ENCODE measurements around the gene FOXO3B.
"Not testable (repeated sequence)": the region's sequence is repeated elsewhere in the genome, so short reads cannot be mapped to it uniquely, and the experiment has no call there.

Gene FOXO3B

GRCh38 chr17:18681767-18682571 lies at the start of gene FOXO3B:
Gene FOXO3B, minus strand, starts transcription at chr17:18682314. Its CDS starts 663 bp downstream, at chr17:18681651.
- DNase-seq: peak; percentile 98

- not testable (repeated sequence) for DNase-seq
Measured at GRCh38 chr17:18723509-18723908, 41.4 kb upstream of the FOXO3B start.

- DNase-seq: not testable (repeated sequence)
Measured at GRCh38 chr17:18722612-18723011, 40.5 kb upstream of the FOXO3B start.

- not testable (repeated sequence) for DNase-seq
Measured at GRCh38 chr17:18721775-18722547, 39.8 kb upstream of the FOXO3B start.

GRCh38 chr17:18719428-18720110 lies 37.5 kb upstream of the FOXO3B start:
- DNase-seq: not testable (repeated sequence)

- peak; percentile 17 for DNase-seq
Measured at GRCh38 chr17:18718643-18719427, 36.7 kb upstream of the FOXO3B start.

GRCh38 chr17:18712354-18712999 lies 30.4 kb upstream of the FOXO3B start:
- DNase-seq: peak; percentile 44

GRCh38 chr17:18708215-18708614 lies 26.1 kb upstream of the FOXO3B start:
- not testable (repeated sequence) for DNase-seq

- DNase-seq: not testable (repeated sequence)
Measured at GRCh38 chr17:18705955-18706354, 23.8 kb upstream of the FOXO3B start.

- DNase-seq: not testable (repeated sequence)
Measured at GRCh38 chr17:18698473-18699103, 16.5 kb upstream of the FOXO3B start.

GRCh38 chr17:18695143-18695542 lies 13.0 kb upstream of the FOXO3B start:
- DNase-seq: not testable (repeated sequence)

GRCh38 chr17:18682668-18683067 lies 554 bp upstream of the FOXO3B start:
- not testable (repeated sequence) for DNase-seq

GRCh38 chr17:18677381-18677780 lies 4.7 kb downstream of the FOXO3B start:
- not testable (repeated sequence) for DNase-seq

- DNase-seq: not testable (repeated sequence)
Measured at GRCh38 chr17:18676928-18677327, 5.2 kb downstream of the FOXO3B start.

GRCh38 chr17:18672395-18673227 lies 9.5 kb downstream of the FOXO3B start:
- not testable (repeated sequence) for DNase-seq

GRCh38 chr17:18668625-18669024 lies 13.5 kb downstream of the FOXO3B start:
- DNase-seq: not testable (repeated sequence)

GRCh38 chr17:18667535-18667934 lies 14.6 kb downstream of the FOXO3B start:
- DNase-seq: not testable (repeated sequence)

- not testable (repeated sequence) for DNase-seq
Measured at GRCh38 chr17:18666326-18666725, 15.8 kb downstream of the FOXO3B start.

GRCh38 chr17:18661924-18662624 lies 20.0 kb downstream of the FOXO3B start:
- DNase-seq: not testable (repeated sequence)

- not testable (repeated sequence) for DNase-seq
Measured at GRCh38 chr17:18650094-18650493, 32.0 kb downstream of the FOXO3B start.

Measured in fibroblast of skin of right biceps (primary cell).